Loucy (cell line): Measurements from ENCODE around the gene NR1H2.

Source experiments
- H2AFZ ChIP-seq: fragments of 200-600 bp; sonication (generic); 2 replicates; pipeline ENCODE4 v1.6.0; 2016; ENCODE audit warnings: antibody characterized with exemption, mild to moderate bottlenecking, low read length, moderate library complexity
- H3F3A ChIP-seq: fragments of 200-600 bp; 2 replicates; pipeline ENCODE4 v1.6.0; 2016; ENCODE audit warnings: antibody characterized with exemption, low read depth, mild to moderate bottlenecking
- H3K27me3 ChIP-seq: fragments of 200-600 bp; sonication (generic); 2 replicates; pipeline ENCODE4 v1.6.1; 2014; ENCODE audit warnings: low read length, mild to moderate bottlenecking; ENCODE audit not compliant: insufficient read depth, poor library complexity, severe bottlenecking
- H3K36me3 ChIP-seq: fragments of 200-600 bp; sonication (generic); 2 replicates; pipeline ENCODE4 v1.6.1; 2016; ENCODE audit warnings: low read length; ENCODE audit not compliant: insufficient read depth
- H3K4me1 ChIP-seq: fragments of 200-600 bp; sonication (generic); 2 replicates; pipeline ENCODE4 v1.5.1; 2014; ENCODE audit warnings: low read length, mild to moderate bottlenecking; ENCODE audit not compliant: insufficient read depth, poor library complexity, severe bottlenecking
- H3K4me2 ChIP-seq: fragments of 200-600 bp; sonication (generic); 2 replicates; pipeline ENCODE4 v1.6.0; 2014; ENCODE audit warnings: antibody characterized with exemption, low read length, low read depth, mild to moderate bottlenecking; ENCODE audit not compliant: poor library complexity, severe bottlenecking
- H3K4me3 ChIP-seq: fragments of 200-600 bp; sonication (generic); 2 replicates; pipeline ENCODE4 v1.5.1; 2014; ENCODE audit warnings: low read length, mild to moderate bottlenecking, mixed read lengths; ENCODE audit not compliant: poor library complexity, severe bottlenecking
- H3K79me2 ChIP-seq: fragments of 200-600 bp; sonication (generic); 2 replicates; pipeline ENCODE4 v1.6.1; 2014; ENCODE audit warnings: low read length; ENCODE audit not compliant: insufficient read depth
- H3K9ac ChIP-seq: fragments of 200-600 bp; sonication (generic); 2 replicates; pipeline ENCODE4 v1.6.0; 2014; ENCODE audit warnings: mild to moderate bottlenecking, low read depth, low read length, moderate library complexity; ENCODE audit not compliant: poor library complexity, severe bottlenecking
- H3K9me2 ChIP-seq: fragments of 200-600 bp; sonication (generic); replicated peaks from 2 replicates; pipeline ENCODE4 v1.6.1; 2016; ENCODE audit warnings: low read depth, low read length, mixed read lengths
- H3K9me3 ChIP-seq: fragments of 200-600 bp; sonication (generic); 2 replicates; pipeline ENCODE4 v1.6.1; 2014; ENCODE audit warnings: mild to moderate bottlenecking, antibody characterized with exemption, low read length, low read depth; ENCODE audit not compliant: insufficient read depth
- H4K20me1 ChIP-seq: fragments of 200-600 bp; sonication (generic); 2 replicates; pipeline ENCODE4 v1.6.0; 2014; ENCODE audit warnings: antibody characterized with exemption, low read length, mild to moderate bottlenecking; ENCODE audit not compliant: insufficient read depth, poor library complexity, severe bottlenecking
- EZH2phosphoT487 ChIP-seq: fragments of 200-600 bp; IDR thresholded peaks from 2 replicates; pipeline ENCODE4 v1.6.1; 2018; ENCODE audit warnings: antibody characterized with exemption, mild to moderate bottlenecking, moderate library complexity, borderline replicate concordance
- TF ChIP-seq, protein P1 (sequence below): fragments of 200-600 bp; sonication (generic); conservative IDR thresholded peaks from 2 replicates; pipeline ENCODE4 v1.5.1; 2014; ENCODE audit warnings: mild to moderate bottlenecking, antibody characterized with exemption, low read length

The NR1H2 gene

GRCh38 chr19:50419580-50420035 lies 43.4 kb downstream of the NR1H2 start:
- H3K9me2 ChIP-seq: no peaks in the 10 kb centered on the region
- no peaks in the 10 kb centered on the region for H3K4me1 ChIP-seq
- H3F3A ChIP-seq: no peaks in the 10 kb centered on the region
- H3K9ac ChIP-seq: no peak overlapping the region
- H4K20me1 ChIP-seq: no peaks in the 10 kb centered on the region
- no peaks in the 10 kb centered on the region for H3K79me2 ChIP-seq
- H3K36me3 ChIP-seq: no peaks in the 10 kb centered on the region
- H3K4me2 ChIP-seq: no peak overlapping the region
- H3K9me3 ChIP-seq: no peaks in the 10 kb centered on the region
- TF ChIP-seq EZH2phosphoT487: no peak
- TF ChIP-seq, protein P1, sequence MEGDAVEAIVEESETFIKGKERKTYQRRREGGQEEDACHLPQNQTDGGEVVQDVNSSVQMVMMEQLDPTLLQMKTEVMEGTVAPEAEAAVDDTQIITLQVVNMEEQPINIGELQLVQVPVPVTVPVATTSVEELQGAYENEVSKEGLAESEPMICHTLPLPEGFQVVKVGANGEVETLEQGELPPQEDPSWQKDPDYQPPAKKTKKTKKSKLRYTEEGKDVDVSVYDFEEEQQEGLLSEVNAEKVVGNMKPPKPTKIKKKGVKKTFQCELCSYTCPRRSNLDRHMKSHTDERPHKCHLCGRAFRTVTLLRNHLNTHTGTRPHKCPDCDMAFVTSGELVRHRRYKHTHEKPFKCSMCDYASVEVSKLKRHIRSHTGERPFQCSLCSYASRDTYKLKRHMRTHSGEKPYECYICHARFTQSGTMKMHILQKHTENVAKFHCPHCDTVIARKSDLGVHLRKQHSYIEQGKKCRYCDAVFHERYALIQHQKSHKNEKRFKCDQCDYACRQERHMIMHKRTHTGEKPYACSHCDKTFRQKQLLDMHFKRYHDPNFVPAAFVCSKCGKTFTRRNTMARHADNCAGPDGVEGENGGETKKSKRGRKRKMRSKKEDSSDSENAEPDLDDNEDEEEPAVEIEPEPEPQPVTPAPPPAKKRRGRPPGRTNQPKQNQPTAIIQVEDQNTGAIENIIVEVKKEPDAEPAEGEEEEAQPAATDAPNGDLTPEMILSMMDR: no peak
- H2AFZ ChIP-seq: no peak overlapping the region
- no peaks in the 10 kb centered on the region for H3K27me3 ChIP-seq
- no peak overlapping the region for H3K4me3 ChIP-seq

GRCh38 chr19:50420127-50420526 lies 43.9 kb downstream of the NR1H2 start:
- Histone ChIP-seq H3K79me2 (no peaks in the 10 kb centered on the region), H3K9me3 (no peaks in the 10 kb centered on the region), H3K27me3 (no peaks in the 10 kb centered on the region), H3K4me3 (no peak overlapping the region), H3F3A (no peaks in the 10 kb centered on the region), H3K4me2 (no peak overlapping the region), H3K4me1 (no peaks in the 10 kb centered on the region), H2AFZ (no peak overlapping the region), H3K9me2 (no peaks in the 10 kb centered on the region), H3K9ac (no peak overlapping the region), H3K36me3 (no peaks in the 10 kb centered on the region), H4K20me1 (no peaks in the 10 kb centered on the region)
- TF ChIP-seq, protein P1: no peak
- no peak for TF ChIP-seq EZH2phosphoT487

- H3K79me2 ChIP-seq: no peaks in the 10 kb centered on the region
- H3K9me2 ChIP-seq: no peaks in the 10 kb centered on the region
- no peaks in the 10 kb centered on the region for H4K20me1 ChIP-seq
- TF ChIP-seq EZH2phosphoT487: no peak
- TF ChIP-seq, protein P1: no peak
- no peaks in the 10 kb centered on the region for H3F3A ChIP-seq
- H3K27me3 ChIP-seq: no peaks in the 10 kb centered on the region
- H3K36me3 ChIP-seq: no peaks in the 10 kb centered on the region
- H2AFZ ChIP-seq: no peak overlapping the region
- H3K4me2 ChIP-seq: no peak overlapping the region
- H3K4me3 ChIP-seq: no peak overlapping the region
- H3K9me3 ChIP-seq: no peaks in the 10 kb centered on the region
- H3K4me1 ChIP-seq: no peaks in the 10 kb centered on the region
- no peak overlapping the region for H3K9ac ChIP-seq
Measured at GRCh38 chr19:50420808-50421207, 44.6 kb downstream of the NR1H2 start.
